CD4-positive, alpha-beta T cell (primary cell): ENCODE results near the gene DOCK8. TPM values are rescaled to one million over a fixed set of nuclear protein-coding genes. Genes with fewer than 3 reads are reported as not detected.

Experiments
- ATAC-seq: fragments of 200-7000 bp; cut with Tn5 transposase; one replicate; pipeline ENCODE4 v1.10.0; 2022; ENCODE audit warnings: mild to moderate bottlenecking; ENCODE audit not compliant: poor library complexity
- CTCF ChIA-PET: fragments of 350-600 bp; sonication (Branson Sonifier 250); formaldehyde crosslinking; loops from one replicate; lab custom pipeline; 2021; ENCODE audit warnings: antibody characterized with exemption, inconsistent platforms; lab: Charles Lee
- POLR2A ChIA-PET: fragments of 350-600 bp; sonication (Branson Sonifier 250); formaldehyde crosslinking; loops from one replicate; lab custom pipeline; 2021; ENCODE audit warnings: antibody characterized with exemption, inconsistent platforms; lab: Charles Lee
- DNase-seq, 14 experiments: peaks; one replicate each; pipeline ENCODE4 v3.0.0-alpha.2; 2013 to 2020; ENCODE audit warnings: mixed read lengths in 2 of 14
- H3K27ac ChIP-seq, 2 donors: one replicate each; pipeline versions ENCODE4 v1.5.1 to v1.7.0; 2013; ENCODE audit warnings: low read length in 2 of 2, low read depth in 1 of 2, mild to moderate bottlenecking in 1 of 2
- H3K27me3 ChIP-seq, 2 experiments: 1 replicate in 1 of 2; 2 replicates in 1 of 2; pipeline versions ENCODE4 v1.6.1 to v1.7.0; 2013; ENCODE audit warnings: low read length in 2 of 2, control low read depth in 1 of 2, mild to moderate bottlenecking in 1 of 2, moderate library complexity in 1 of 2; ENCODE audit not compliant: insufficient read depth in 2 of 2, control insufficient read depth in 1 of 2
- H3K36me3 ChIP-seq: one replicate; pipeline ENCODE4 v1.6.1; 2013; ENCODE audit warnings: low read length, control low read depth; ENCODE audit not compliant: insufficient read depth
- H3K4me1 ChIP-seq: one replicate; pipeline ENCODE4 v1.6.1; 2013; ENCODE audit warnings: low read length, control low read depth; ENCODE audit not compliant: insufficient read depth
- H3K4me3 ChIP-seq: one replicate; pipeline ENCODE4 v1.5.1; 2013; ENCODE audit warnings: mild to moderate bottlenecking, low read length, moderate library complexity
- H3K9me3 ChIP-seq, 2 experiments: 1 replicate in 1 of 2; 2 replicates in 1 of 2; pipeline versions ENCODE4 v1.6.1 to v1.7.0; 2013; ENCODE audit warnings: low read length in 2 of 2, mild to moderate bottlenecking in 2 of 2, control low read depth in 1 of 2, moderate library complexity in 1 of 2; ENCODE audit not compliant: control insufficient read depth in 1 of 2, insufficient read depth in 1 of 2
- H3K27ac Mint-ChIP-seq: one replicate; pipeline ENCODE4 v1.8.0; 2020; ENCODE audit warnings: mixed read lengths
- H3K27me3 Mint-ChIP-seq: one replicate; pipeline ENCODE4 v1.8.0; 2021; ENCODE audit warnings: mixed read lengths
- H3K36me3 Mint-ChIP-seq: one replicate; pipeline ENCODE4 v1.8.0; 2021; ENCODE audit warnings: low read depth, mixed read lengths
- H3K4me1 Mint-ChIP-seq: one replicate; pipeline ENCODE4 v1.8.0; 2021; ENCODE audit warnings: low read depth, mixed read lengths
- H3K4me3 Mint-ChIP-seq: one replicate; pipeline ENCODE4 v1.8.0; 2020; ENCODE audit warnings: mild to moderate bottlenecking, mixed read lengths
- H3K9me3 Mint-ChIP-seq: one replicate; pipeline ENCODE4 v1.8.0; 2020; ENCODE audit warnings: mixed read lengths
- CTCF ChIP-seq: fragments of 200-600 bp; IDR thresholded peaks from one replicate; pipeline ENCODE4 v1.8.0; 2022; ENCODE audit warnings: antibody characterized with exemption, mild to moderate bottlenecking
- intact Hi-C, 2 experiments: fragments of 100-400 bp; cut with DNase I in 1 of 2; cut with micrococcal nuclease in 1 of 2; formaldehyde crosslinking; loops; one replicate each; pipeline versions ENCODE4 v1.15.1 to v1.9.0; 2023 to 2025; cut with DNase I, micrococcal nuclease
- total RNA-seq, 174 experiments: library from RNA in 2 of 174; stranded (reverse) in 2 of 174; gene quantifications; one replicate each; pipeline ENCODE4 v1.2.3 and lab custom pipeline; 2021 to 2026

Gene DOCK8
- total RNA-seq, 2 experiments from 2014 or later, result 123 to 126 TPM

GRCh38 chr9:269081-269711 is 54.5 kb downstream of the DOCK8 start:
- Histone ChIP-seq H3K27me3 (no peaks in the 10 kb centered on the region), H3K4me1 (peaks cover 31% of the 10 kb centered on the region), H3K4me3 (no peak overlapping the region), H3K27ac (no peak overlapping the region), H3K36me3 (no peaks in the 10 kb centered on the region), H3K9me3 (no peaks in the 10 kb centered on the region)
- Mint-ChIP-seq H3K4me1 (peaks cover 46% of the 10 kb centered on the region), H3K36me3 (peaks cover 15% of the 10 kb centered on the region), H3K27me3 (no peaks in the 10 kb centered on the region), H3K27ac (peak overlapping the region; percentile 62), H3K4me3 (no peak overlapping the region), H3K9me3 (no peaks in the 10 kb centered on the region)
- ATAC-seq (no peak), DNase-seq (peak in 1 of 14 experiments; percentile 52)
- ChIA-PET CTCF (interaction anchor here (0.8 kb wide), 1 partner anchor 11 kb away, joined by 3 read pairs; no protein-coding TSS in a partner anchor), POLR2A (no interaction called here)
- TF ChIP-seq CTCF, result no peak
- intact Hi-C loops, result no loop called here

GRCh38 chr9:270657-271237 is 56.1 kb downstream of the DOCK8 start:
- H3K36me3 ChIP-seq, result no peaks in the 10 kb centered on the region
- CTCF ChIA-PET, result interaction anchor here (2.3 kb wide), 1 partner anchor 56 kb away, joined by 14 read pairs; the partner anchor contains the start of gene DOCK8
- DNase-seq, result no peak
- H3K27me3 Mint-ChIP-seq, result no peaks in the 10 kb centered on the region
- H3K4me3 ChIP-seq, result no peak overlapping the region
- intact Hi-C loops, result loop anchor here in 1 of 2 experiments (5.0 kb wide), 1 partner anchor 53 kb away; no protein-coding TSS in a partner anchor
- H3K36me3 Mint-ChIP-seq, result peaks cover 25% of the 10 kb centered on the region
- no peak overlapping the region for H3K27ac Mint-ChIP-seq
- peaks cover 38% of the 10 kb centered on the region for H3K4me1 ChIP-seq
- no peaks in the 10 kb centered on the region for H3K9me3 ChIP-seq
- TF ChIP-seq CTCF, result no peak
- H3K4me3 Mint-ChIP-seq, result no peak overlapping the region
- H3K9me3 Mint-ChIP-seq, result no peaks in the 10 kb centered on the region
- no peaks in the 10 kb centered on the region for H3K27me3 ChIP-seq
- no peak for ATAC-seq
- POLR2A ChIA-PET, result no interaction called here
- H3K27ac ChIP-seq, result peak overlapping the region; percentile 94 to 95
- H3K4me1 Mint-ChIP-seq, result peaks cover 52% of the 10 kb centered on the region

GRCh38 chr9:272251-273213 is 57.9 kb downstream of the DOCK8 start:
- Mint-ChIP-seq H3K36me3 (peaks cover 30% of the 10 kb centered on the region), H3K4me3 (peak overlapping the region; percentile 92), H3K27ac (no peak overlapping the region), H3K4me1 (peaks cover 57% of the 10 kb centered on the region), H3K27me3 (no peaks in the 10 kb centered on the region), H3K9me3 (no peaks in the 10 kb centered on the region)
- no peaks in the 10 kb centered on the region for H3K27me3 ChIP-seq
- no peak for TF ChIP-seq CTCF
- H3K27ac ChIP-seq, result peak overlapping the region; percentile 94 to 95
- peak; percentile 83 for ATAC-seq
- POLR2A ChIA-PET, result interaction anchor here (1.0 to 2.7 kb wide), 13 partner anchors 9 to 96 kb away, joined by 3 to 36 read pairs (median 4); partner anchors contain the start of gene DOCK8
- intact Hi-C loops, result loop anchor here (1.0 to 5.0 kb wide), 3 partner anchors 10 to 58 kb away; partner anchors contain the start of gene DOCK8 (in 1 of the 2)
- CTCF ChIA-PET, result interaction anchor here (0.6 to 2.3 kb wide), 5 partner anchors 10 to 58 kb away, joined by 3 to 14 read pairs (median 4); partner anchors contain the start of gene DOCK8
- H3K4me1 ChIP-seq, result peaks cover 55% of the 10 kb centered on the region
- H3K36me3 ChIP-seq, result peaks cover 8% of the 10 kb centered on the region
- DNase-seq, result peak; percentile 56 to 92 (median 69)
- H3K9me3 ChIP-seq, result no peaks in the 10 kb centered on the region
- H3K4me3 ChIP-seq, result peak overlapping the region; percentile 76
